HEK293 (cell line): ENCODE data around the gene HMGA1.

ENCODE experiments used
- CTCF ChIA-PET: fragments of 350-600 bp; formaldehyde crosslinking; extraction: SDS; loops from one replicate; lab custom pipeline; 2021; ENCODE audit warnings: antibody characterized with exemption; lab: Yijun Ruan, JAX
- POLR2A ChIA-PET: fragments of 300-600 bp; formaldehyde crosslinking; extraction: SDS; loops from one replicate; lab custom pipeline; 2020; ENCODE audit warnings: antibody characterized with exemption, inconsistent platforms; lab: Yijun Ruan, JAX
- H3K27ac ChIP-seq: fragments of 200-500 bp; sonication (Bioruptor generic); 2 replicates; pipeline ENCODE4 v1.5.1; 2014; ENCODE audit warnings: low read depth, low read length, control low read depth, inconsistent platforms; ENCODE audit errors: extremely low read depth
- H3K36me3 ChIP-seq, 2 experiments: fragments of 200-500 bp in 1 of 2; sonication (Bioruptor generic) in 1 of 2; 1 replicate in 1 of 2; 2 replicates in 1 of 2; pipeline ENCODE4 v1.5.1; 2014 to 2017; ENCODE audit warnings: inconsistent platforms in 2 of 2, low read length in 2 of 2; ENCODE audit not compliant: control insufficient read depth in 2 of 2, insufficient read depth in 1 of 2
- H3K4me1 ChIP-seq: fragments of 200-500 bp; sonication (Bioruptor generic); 2 replicates; pipeline ENCODE4 v1.5.1; 2014; ENCODE audit warnings: mild to moderate bottlenecking, low read length, inconsistent platforms; ENCODE audit not compliant: control insufficient read depth, insufficient read depth
- H3K4me3 ChIP-seq: 2 replicates; pipeline ENCODE4 v1.5.1; 2011; ENCODE audit warnings: low read depth, mild to moderate bottlenecking, control low read depth, low read length, moderate library complexity
- H3K9me3 ChIP-seq: fragments of 200-500 bp; sonication (Bioruptor generic); 2 replicates; pipeline ENCODE4 v1.5.1; 2014; ENCODE audit warnings: low read depth, low read length, inconsistent platforms; ENCODE audit not compliant: control insufficient read depth, insufficient read depth
- EGR2 ChIP-seq: fragments of 450-650 bp; formaldehyde crosslinking; IDR thresholded peaks from 2 replicates; pipeline ENCODE4 v1.5.1; 2016; ENCODE audit warnings: low read depth, missing biosample characterization, missing genetic modification characterization
- IKZF3 ChIP-seq: fragments of 450-650 bp; IDR thresholded peaks from 2 replicates; pipeline ENCODE4 v1.5.0; 2018; ENCODE audit warnings: missing biosample characterization, mild to moderate bottlenecking, missing genetic modification characterization, moderate library complexity
- SP2 ChIP-seq: fragments of 450-650 bp; formaldehyde crosslinking; IDR thresholded peaks from 2 replicates; pipeline ENCODE4 v1.5.1; 2016; ENCODE audit warnings: missing biosample characterization, missing genetic modification characterization
- TCF7L2 ChIP-seq: IDR thresholded peaks from 2 replicates; pipeline ENCODE4 v1.6.1; 2011; ENCODE audit warnings: low read depth, mild to moderate bottlenecking, inconsistent platforms, low read length, moderate library complexity, borderline replicate concordance
- TSHZ1 ChIP-seq: fragments of 450-650 bp; formaldehyde crosslinking; IDR thresholded peaks from 2 replicates; pipeline ENCODE4 v1.5.1; 2016; ENCODE audit warnings: missing biosample characterization, missing genetic modification characterization, borderline replicate concordance
- ZBTB44 ChIP-seq: fragments of 450-650 bp; IDR thresholded peaks from 2 replicates; pipeline ENCODE4 v1.5.1; 2018; ENCODE audit warnings: missing biosample characterization, mild to moderate bottlenecking, missing genetic modification characterization
- ZBTB7A ChIP-seq: fragments of 450-650 bp; formaldehyde crosslinking; IDR thresholded peaks from 2 replicates; pipeline ENCODE4 v1.5.1; 2016; ENCODE audit warnings: low read depth, missing biosample characterization, missing genetic modification characterization
- ZNF114 ChIP-seq: fragments of 450-650 bp; formaldehyde crosslinking; IDR thresholded peaks from 2 replicates; pipeline ENCODE4 v1.5.0; 2017; ENCODE audit warnings: missing biosample characterization, missing genetic modification characterization
- ZNF214 ChIP-seq: fragments of 450-650 bp; formaldehyde crosslinking; IDR thresholded peaks from 2 replicates; pipeline ENCODE4 v1.5.1; 2017; ENCODE audit warnings: missing biosample characterization, mild to moderate bottlenecking, missing genetic modification characterization, borderline replicate concordance
- ZNF354C ChIP-seq: fragments of 450-650 bp; formaldehyde crosslinking; IDR thresholded peaks from 2 replicates; pipeline ENCODE4 v1.5.1; 2016; ENCODE audit warnings: missing biosample characterization, missing genetic modification characterization, low read depth, borderline replicate concordance
- ZNF544 ChIP-seq: fragments of 450-650 bp; formaldehyde crosslinking; IDR thresholded peaks from 2 replicates; pipeline ENCODE4 v1.5.0; 2017; ENCODE audit warnings: missing biosample characterization, missing genetic modification characterization
- TF ChIP-seq, protein P1 (sequence below): fragments of 450-650 bp; formaldehyde crosslinking; IDR thresholded peaks from 2 replicates; pipeline ENCODE4 v1.5.1; 2016; ENCODE audit warnings: missing biosample characterization, missing genetic modification characterization
- TF ChIP-seq, protein P2 (sequence below): fragments of 450-650 bp; formaldehyde crosslinking; IDR thresholded peaks from 2 replicates; pipeline ENCODE4 v1.5.1; 2016; ENCODE audit warnings: missing biosample characterization, missing genetic modification characterization
- TF ChIP-seq, protein P3 (sequence below): fragments of 450-650 bp; formaldehyde crosslinking; IDR thresholded peaks from 2 replicates; pipeline ENCODE4 v1.5.1; 2016; ENCODE audit warnings: missing biosample characterization, missing genetic modification characterization

HMGA1 gene

GRCh38 chr6:34190504-34191122 lies 46.1 kb upstream of the HMGA1 start:
- ChIA-PET POLR2A (no interaction called here), CTCF (interaction anchor here (0.7 to 0.9 kb wide), 3 partner anchors 22 to 1062 kb away, joined by 4 to 6 read pairs (median 5); no protein-coding TSS in a partner anchor)
- TF ChIP-seq, protein P1, sequence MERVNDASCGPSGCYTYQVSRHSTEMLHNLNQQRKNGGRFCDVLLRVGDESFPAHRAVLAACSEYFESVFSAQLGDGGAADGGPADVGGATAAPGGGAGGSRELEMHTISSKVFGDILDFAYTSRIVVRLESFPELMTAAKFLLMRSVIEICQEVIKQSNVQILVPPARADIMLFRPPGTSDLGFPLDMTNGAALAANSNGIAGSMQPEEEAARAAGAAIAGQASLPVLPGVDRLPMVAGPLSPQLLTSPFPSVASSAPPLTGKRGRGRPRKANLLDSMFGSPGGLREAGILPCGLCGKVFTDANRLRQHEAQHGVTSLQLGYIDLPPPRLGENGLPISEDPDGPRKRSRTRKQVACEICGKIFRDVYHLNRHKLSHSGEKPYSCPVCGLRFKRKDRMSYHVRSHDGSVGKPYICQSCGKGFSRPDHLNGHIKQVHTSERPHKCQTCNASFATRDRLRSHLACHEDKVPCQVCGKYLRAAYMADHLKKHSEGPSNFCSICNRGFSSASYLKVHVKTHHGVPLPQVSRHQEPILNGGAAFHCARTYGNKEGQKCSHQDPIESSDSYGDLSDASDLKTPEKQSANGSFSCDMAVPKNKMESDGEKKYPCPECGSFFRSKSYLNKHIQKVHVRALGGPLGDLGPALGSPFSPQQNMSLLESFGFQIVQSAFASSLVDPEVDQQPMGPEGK (tag by site-specific recombination), result no peak
- TF ChIP-seq ZNF544 (tag by site-specific recombination) (no peak), ZNF114 (tag by site-specific recombination) (no peak), SP2 (tag by site-specific recombination) (no peak), ZNF354C (tag by site-specific recombination) (no peak), EGR2 (no peak), ZBTB44 (tag by site-specific recombination) (no peak), ZBTB7A (tag by site-specific recombination) (no peak), ZNF214 (no peak), IKZF3 (tag by site-specific recombination) (no peak), TSHZ1 (tag by site-specific recombination) (no peak), TCF7L2 (no peak)
- TF ChIP-seq, protein P2, sequence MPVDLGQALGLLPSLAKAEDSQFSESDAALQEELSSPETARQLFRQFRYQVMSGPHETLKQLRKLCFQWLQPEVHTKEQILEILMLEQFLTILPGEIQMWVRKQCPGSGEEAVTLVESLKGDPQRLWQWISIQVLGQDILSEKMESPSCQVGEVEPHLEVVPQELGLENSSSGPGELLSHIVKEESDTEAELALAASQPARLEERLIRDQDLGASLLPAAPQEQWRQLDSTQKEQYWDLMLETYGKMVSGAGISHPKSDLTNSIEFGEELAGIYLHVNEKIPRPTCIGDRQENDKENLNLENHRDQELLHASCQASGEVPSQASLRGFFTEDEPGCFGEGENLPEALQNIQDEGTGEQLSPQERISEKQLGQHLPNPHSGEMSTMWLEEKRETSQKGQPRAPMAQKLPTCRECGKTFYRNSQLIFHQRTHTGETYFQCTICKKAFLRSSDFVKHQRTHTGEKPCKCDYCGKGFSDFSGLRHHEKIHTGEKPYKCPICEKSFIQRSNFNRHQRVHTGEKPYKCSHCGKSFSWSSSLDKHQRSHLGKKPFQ (tag by site-specific recombination), result no peak
- TF ChIP-seq, protein P3, sequence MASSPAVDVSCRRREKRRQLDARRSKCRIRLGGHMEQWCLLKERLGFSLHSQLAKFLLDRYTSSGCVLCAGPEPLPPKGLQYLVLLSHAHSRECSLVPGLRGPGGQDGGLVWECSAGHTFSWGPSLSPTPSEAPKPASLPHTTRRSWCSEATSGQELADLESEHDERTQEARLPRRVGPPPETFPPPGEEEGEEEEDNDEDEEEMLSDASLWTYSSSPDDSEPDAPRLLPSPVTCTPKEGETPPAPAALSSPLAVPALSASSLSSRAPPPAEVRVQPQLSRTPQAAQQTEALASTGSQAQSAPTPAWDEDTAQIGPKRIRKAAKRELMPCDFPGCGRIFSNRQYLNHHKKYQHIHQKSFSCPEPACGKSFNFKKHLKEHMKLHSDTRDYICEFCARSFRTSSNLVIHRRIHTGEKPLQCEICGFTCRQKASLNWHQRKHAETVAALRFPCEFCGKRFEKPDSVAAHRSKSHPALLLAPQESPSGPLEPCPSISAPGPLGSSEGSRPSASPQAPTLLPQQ (tag by site-specific recombination), result no peak
- H3K36me3 ChIP-seq, result no peaks in the 10 kb centered on the region
- no peaks in the 10 kb centered on the region for H3K9me3 ChIP-seq
- no peaks in the 10 kb centered on the region for H3K4me1 ChIP-seq
- no peak overlapping the region for H3K27ac ChIP-seq
- H3K4me3 ChIP-seq, result no peak overlapping the region
